GM19238 (cell line): Measurements from ENCODE around the gene GDPGP1.

Experiments used
- DNase-seq: peaks from one replicate; pipeline ENCODE4 v3.0.0; 2011; ENCODE audit warnings: low spot score; ENCODE audit not compliant: insufficient read length

GDPGP1 gene

GRCh38 chr15:90295270-90295648 lies 61.2 kb downstream of the GDPGP1 start:
- DNase-seq, result no peak
